Ishikawa (cell line): ENCODE results near the gene MIS18BP1.

Experiments used
- EP300 ChIP-seq: IDR thresholded peaks from 2 replicates; pipeline ENCODE4 v1.6.1; 2012; ENCODE audit warnings: borderline replicate concordance
- FOXM1 ChIP-seq: IDR thresholded peaks from 2 replicates; pipeline ENCODE4 v1.6.1; 2012; ENCODE audit warnings: low read depth, borderline replicate concordance
- MAX ChIP-seq: IDR thresholded peaks from 2 replicates; pipeline ENCODE4 v1.6.1; 2012
- NFIC ChIP-seq: IDR thresholded peaks from 2 replicates; pipeline ENCODE4 v1.6.1; 2012
- RAD21 ChIP-seq: IDR thresholded peaks from 2 replicates; pipeline ENCODE4 v1.6.1; 2012; ENCODE audit warnings: low read depth
- REST ChIP-seq: IDR thresholded peaks from 2 replicates; pipeline ENCODE4 v1.6.1; 2012; ENCODE audit warnings: low read depth, mild to moderate bottlenecking
- TAF1 ChIP-seq: IDR thresholded peaks from 2 replicates; pipeline ENCODE4 v1.6.1; 2012; ENCODE audit warnings: low read depth, mild to moderate bottlenecking
- TCF12 ChIP-seq: IDR thresholded peaks from 2 replicates; pipeline ENCODE4 v1.6.1; 2012; ENCODE audit warnings: low read depth

DNA sequence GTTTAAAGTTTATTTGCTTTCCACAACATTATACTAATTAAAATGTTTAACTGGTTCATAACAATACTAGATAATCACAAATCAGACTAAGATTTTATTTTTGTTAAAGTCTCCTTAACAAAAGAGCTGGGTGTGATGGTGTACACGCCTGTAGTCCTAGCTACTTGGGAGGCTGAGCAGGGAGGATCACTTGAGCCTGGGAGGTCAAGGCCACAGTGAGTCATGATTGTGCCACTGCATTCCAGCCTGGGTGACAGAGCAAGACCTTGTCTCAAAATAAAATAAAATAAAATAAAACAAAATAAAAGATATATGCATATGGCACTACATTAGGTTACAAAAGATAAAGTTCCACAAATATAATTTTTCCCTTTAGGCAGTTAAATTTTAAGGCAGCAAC is 5.6 kb downstream of the MIS18BP1 start:
- TF ChIP-seq NFIC (no peak), MAX (no peak), TAF1 (no peak), TCF12 (no peak), RAD21 (no peak), REST (no peak), FOXM1 (no peak), EP300 (no peak)
